Activated naive CD4-positive, alpha-beta T cell treated with anti-CD3 and anti-CD28 coated beads, Interleukin-2, amount 50 U/mL, for 24 hours (primary cell): ENCODE data around the gene NAA15.
"Not testable (repeated sequence)": the region's sequence is repeated elsewhere in the genome, so short reads cannot be mapped to it uniquely, and the experiment has no call there.

ENCODE experiments used
- H3K27ac Mint-ChIP-seq: one replicate; pipeline ENCODE4 v1.8.0; 2021; ENCODE audit warnings: mild to moderate bottlenecking, mixed read lengths
- H3K27me3 Mint-ChIP-seq: one replicate; pipeline ENCODE4 v1.8.0; 2021; ENCODE audit warnings: mixed read lengths
- H3K36me3 Mint-ChIP-seq: one replicate; pipeline ENCODE4 v1.8.0; 2021; ENCODE audit warnings: mixed read lengths
- H3K4me1 Mint-ChIP-seq: one replicate; pipeline ENCODE4 v1.8.0; 2021; ENCODE audit warnings: mixed read lengths
- H3K4me3 Mint-ChIP-seq: one replicate; pipeline ENCODE4 v1.8.0; 2021; ENCODE audit warnings: mild to moderate bottlenecking, mixed read lengths
- H3K9me3 Mint-ChIP-seq: one replicate; pipeline ENCODE4 v1.8.0; 2021; ENCODE audit warnings: mixed read lengths

Gene NAA15

GRCh38 chr4:139301113-139301820 lies at the start of gene NAA15:
TSS of gene NAA15 (plus strand) at chr4:139301505. CDS start at chr4:139301778, 273 bp downstream.
- peaks cover 61% of the 10 kb centered on the region for H3K4me1 Mint-ChIP-seq
- H3K4me3 Mint-ChIP-seq = peak within 1 kb of the TSS; percentile 99
- H3K9me3 Mint-ChIP-seq = no peaks in the 10 kb centered on the region
- peak within 1 kb of the TSS; percentile 99 for H3K27ac Mint-ChIP-seq
- peaks cover 12% of the 10 kb centered on the region for H3K36me3 Mint-ChIP-seq
- H3K27me3 Mint-ChIP-seq = no peaks in the 10 kb centered on the region

- Mint-ChIP-seq H3K9me3 (no peaks in the 10 kb centered on the region), H3K27ac (peak overlapping the region; percentile 76), H3K4me3 (no peak overlapping the region), H3K4me1 (no peaks in the 10 kb centered on the region), H3K36me3 (no peaks in the 10 kb centered on the region), H3K27me3 (no peaks in the 10 kb centered on the region)
Observed at GRCh38 chr4:139253046-139253445, 48.3 kb upstream of the NAA15 start.

- no peak overlapping the region for H3K27ac Mint-ChIP-seq
- no peaks in the 10 kb centered on the region for H3K27me3 Mint-ChIP-seq
Observed at GRCh38 chr4:139253713-139254112, 47.6 kb upstream of the NAA15 start.

GRCh38 chr4:139255581-139255980 lies 45.7 kb upstream of the NAA15 start:
- H3K27me3 Mint-ChIP-seq, H3K27ac Mint-ChIP-seq, H3K36me3 Mint-ChIP-seq, H3K9me3 Mint-ChIP-seq, H3K4me3 Mint-ChIP-seq, H3K4me1 Mint-ChIP-seq: not testable (repeated sequence)

More at GRCh38 chr4:139253713-139254112, 47.6 kb upstream of the NAA15 start:
- no peak overlapping the region for H3K4me3 Mint-ChIP-seq
- H3K36me3 Mint-ChIP-seq = no peaks in the 10 kb centered on the region
- H3K4me1 Mint-ChIP-seq = no peaks in the 10 kb centered on the region
- no peaks in the 10 kb centered on the region for H3K9me3 Mint-ChIP-seq

- H3K36me3 Mint-ChIP-seq = no peaks in the 10 kb centered on the region
- no peaks in the 10 kb centered on the region for H3K9me3 Mint-ChIP-seq
- no peak overlapping the region for H3K4me3 Mint-ChIP-seq
- H3K4me1 Mint-ChIP-seq = no peaks in the 10 kb centered on the region
- H3K27me3 Mint-ChIP-seq = no peaks in the 10 kb centered on the region
- no peak overlapping the region for H3K27ac Mint-ChIP-seq
Observed at GRCh38 chr4:139256349-139256748, 45.0 kb upstream of the NAA15 start.

GRCh38 chr4:139265654-139266053 lies 35.7 kb upstream of the NAA15 start:
- Mint-ChIP-seq H3K4me3 (no peak overlapping the region), H3K4me1 (peaks cover 24% of the 10 kb centered on the region), H3K27me3 (no peaks in the 10 kb centered on the region), H3K27ac (no peak overlapping the region), H3K36me3 (no peaks in the 10 kb centered on the region), H3K9me3 (no peaks in the 10 kb centered on the region)

- H3K4me1 Mint-ChIP-seq = peaks cover 24% of the 10 kb centered on the region
- H3K9me3 Mint-ChIP-seq = no peaks in the 10 kb centered on the region
- H3K4me3 Mint-ChIP-seq = peak overlapping the region; percentile 64
- no peaks in the 10 kb centered on the region for H3K36me3 Mint-ChIP-seq
- no peaks in the 10 kb centered on the region for H3K27me3 Mint-ChIP-seq
- peak overlapping the region; percentile 46 for H3K27ac Mint-ChIP-seq
Observed at GRCh38 chr4:139266208-139266582, 35.1 kb upstream of the NAA15 start.

- Mint-ChIP-seq H3K4me1 (peaks cover 24% of the 10 kb centered on the region), H3K27me3 (no peaks in the 10 kb centered on the region), H3K9me3 (no peaks in the 10 kb centered on the region)
Observed at GRCh38 chr4:139266583-139267257, 34.6 kb upstream of the NAA15 start.

GRCh38 chr4:139267301-139267700 lies 34.0 kb upstream of the NAA15 start:
- no peaks in the 10 kb centered on the region for H3K27me3 Mint-ChIP-seq
- H3K9me3 Mint-ChIP-seq = no peaks in the 10 kb centered on the region
- peak overlapping the region; percentile 64 for H3K4me3 Mint-ChIP-seq
- no peaks in the 10 kb centered on the region for H3K36me3 Mint-ChIP-seq
- peak overlapping the region; percentile 46 for H3K27ac Mint-ChIP-seq
- H3K4me1 Mint-ChIP-seq = peaks cover 24% of the 10 kb centered on the region

More at GRCh38 chr4:139266583-139267257, 34.6 kb upstream of the NAA15 start:
- Mint-ChIP-seq H3K27ac (peak overlapping the region; percentile 46), H3K4me3 (peak overlapping the region; percentile 64), H3K36me3 (no peaks in the 10 kb centered on the region)

GRCh38 chr4:139273835-139274234 lies 27.5 kb upstream of the NAA15 start:
- no peak overlapping the region for H3K4me3 Mint-ChIP-seq
- H3K27ac Mint-ChIP-seq = no peak overlapping the region
- H3K36me3 Mint-ChIP-seq = peaks cover 2% of the 10 kb centered on the region
- peaks cover 20% of the 10 kb centered on the region for H3K27me3 Mint-ChIP-seq
- H3K4me1 Mint-ChIP-seq = peaks cover 4% of the 10 kb centered on the region
- H3K9me3 Mint-ChIP-seq = no peaks in the 10 kb centered on the region

GRCh38 chr4:139274790-139275189 lies 26.5 kb upstream of the NAA15 start:
- peaks cover 27% of the 10 kb centered on the region for H3K27me3 Mint-ChIP-seq
- peaks cover 14% of the 10 kb centered on the region for H3K4me1 Mint-ChIP-seq
- no peaks in the 10 kb centered on the region for H3K9me3 Mint-ChIP-seq
- H3K36me3 Mint-ChIP-seq = peaks cover 2% of the 10 kb centered on the region
- no peak overlapping the region for H3K27ac Mint-ChIP-seq
- H3K4me3 Mint-ChIP-seq = no peak overlapping the region

- H3K4me3 Mint-ChIP-seq = no peak overlapping the region
Observed at GRCh38 chr4:139275281-139275735, 26.0 kb upstream of the NAA15 start.

GRCh38 chr4:139278485-139278884 lies 22.8 kb upstream of the NAA15 start:
- H3K9me3 Mint-ChIP-seq = no peaks in the 10 kb centered on the region
- peaks cover 14% of the 10 kb centered on the region for H3K4me1 Mint-ChIP-seq
- peaks cover 2% of the 10 kb centered on the region for H3K36me3 Mint-ChIP-seq
- no peak overlapping the region for H3K27ac Mint-ChIP-seq
- peak overlapping the region; percentile 82 for H3K4me3 Mint-ChIP-seq
- H3K27me3 Mint-ChIP-seq = peaks cover 31% of the 10 kb centered on the region

More at GRCh38 chr4:139275281-139275735, 26.0 kb upstream of the NAA15 start:
- Mint-ChIP-seq H3K4me1 (peaks cover 14% of the 10 kb centered on the region), H3K27ac (no peak overlapping the region), H3K9me3 (no peaks in the 10 kb centered on the region), H3K36me3 (peaks cover 2% of the 10 kb centered on the region), H3K27me3 (peaks cover 28% of the 10 kb centered on the region)

GRCh38 chr4:139278912-139279759 lies 22.2 kb upstream of the NAA15 start:
- H3K4me3 Mint-ChIP-seq = peak overlapping the region; percentile 82
- H3K9me3 Mint-ChIP-seq = no peaks in the 10 kb centered on the region
- H3K27ac Mint-ChIP-seq = no peak overlapping the region
- no peaks in the 10 kb centered on the region for H3K36me3 Mint-ChIP-seq
- H3K4me1 Mint-ChIP-seq = peaks cover 14% of the 10 kb centered on the region
- H3K27me3 Mint-ChIP-seq = peaks cover 29% of the 10 kb centered on the region

GRCh38 chr4:139279760-139280620 lies 21.3 kb upstream of the NAA15 start, which contains the start of gene MGARP:
TSS of gene MGARP (minus strand) at chr4:139280225. CDS start at chr4:139280158, 67 bp downstream.
- peak within 1 kb of the TSS; percentile 82 for H3K4me3 Mint-ChIP-seq
- no peak within 1 kb of the TSS for H3K27ac Mint-ChIP-seq
- peaks cover 3% of the 10 kb centered on the region for H3K36me3 Mint-ChIP-seq
- peaks cover 14% of the 10 kb centered on the region for H3K4me1 Mint-ChIP-seq
- no peaks in the 10 kb centered on the region for H3K9me3 Mint-ChIP-seq
- peaks cover 29% of the 10 kb centered on the region for H3K27me3 Mint-ChIP-seq
